GM19324 (cell line): Measurements from ENCODE around the gene PKNOX1.
"Not testable (repeated sequence)": the region's sequence is repeated elsewhere in the genome, so short reads cannot be mapped to it uniquely, and the experiment has no call there.

Experiments used
- ATAC-seq: cut with Tn5 transposase; IDR thresholded peaks from one replicate; pipeline ENCODE4 v1.9.1; 2021; ENCODE audit warnings: mild to moderate bottlenecking, moderate library complexity; ENCODE audit not compliant: unreplicated experiment, low FRiP score

Gene PKNOX1

DNA sequence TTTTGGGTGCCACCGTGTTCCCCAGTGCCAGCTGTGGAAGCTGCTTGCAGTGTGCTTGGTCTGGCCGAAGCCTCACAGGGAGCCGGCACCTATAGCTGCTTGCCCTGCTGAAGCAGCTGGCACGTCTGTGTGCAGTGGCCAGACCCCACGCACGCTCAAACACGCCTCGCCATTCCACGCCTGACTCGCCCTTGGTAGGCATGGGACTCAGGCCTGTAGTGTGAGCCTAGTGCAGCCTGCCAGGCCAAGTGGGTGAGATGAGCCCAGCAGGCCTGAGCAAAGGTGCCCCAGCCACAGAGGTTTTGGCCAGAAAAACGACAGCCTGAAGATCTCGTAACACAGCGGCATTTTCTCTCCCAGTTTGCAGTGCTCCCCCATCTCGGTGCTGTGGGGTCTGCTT is 68.9 kb downstream of the PKNOX1 start:
- not testable (repeated sequence) for ATAC-seq

DNA sequence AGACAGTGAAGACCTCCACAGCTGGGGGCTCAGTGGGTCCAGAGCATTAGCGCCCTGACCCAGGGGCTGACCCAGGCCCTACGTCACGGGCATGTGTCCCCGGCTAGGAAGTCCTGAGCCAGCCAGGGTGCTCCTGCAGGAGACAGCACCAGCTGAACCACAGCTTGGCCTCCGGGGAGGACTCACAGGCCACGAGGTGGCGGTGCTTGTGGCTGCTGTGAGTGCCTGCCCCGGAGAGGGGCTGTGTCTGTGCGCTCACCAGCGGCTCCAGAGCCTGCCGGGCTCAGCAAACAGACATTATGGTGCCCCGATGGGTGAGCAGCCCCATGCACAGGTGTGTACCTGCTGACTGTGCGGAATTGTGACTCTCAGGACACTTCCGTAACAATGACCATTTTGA is 70.2 kb downstream of the PKNOX1 start:
- ATAC-seq: not testable (repeated sequence)

- ATAC-seq: not testable (repeated sequence)
Observed at GRCh38 chr21:43045165-43045875, 71.0 kb downstream of the PKNOX1 start.

GRCh38 chr21:43045876-43046821 is 71.8 kb downstream of the PKNOX1 start:
- not testable (repeated sequence) for ATAC-seq

GRCh38 chr21:43053112-43053511 is 78.8 kb downstream of the PKNOX1 start:
- ATAC-seq: not testable (repeated sequence)

- ATAC-seq: not testable (repeated sequence)
Observed at GRCh38 chr21:43062955-43063664, 88.7 kb downstream of the PKNOX1 start.

GRCh38 chr21:43064265-43064917 is 90.0 kb downstream of the PKNOX1 start:
- not testable (repeated sequence) for ATAC-seq

DNA sequence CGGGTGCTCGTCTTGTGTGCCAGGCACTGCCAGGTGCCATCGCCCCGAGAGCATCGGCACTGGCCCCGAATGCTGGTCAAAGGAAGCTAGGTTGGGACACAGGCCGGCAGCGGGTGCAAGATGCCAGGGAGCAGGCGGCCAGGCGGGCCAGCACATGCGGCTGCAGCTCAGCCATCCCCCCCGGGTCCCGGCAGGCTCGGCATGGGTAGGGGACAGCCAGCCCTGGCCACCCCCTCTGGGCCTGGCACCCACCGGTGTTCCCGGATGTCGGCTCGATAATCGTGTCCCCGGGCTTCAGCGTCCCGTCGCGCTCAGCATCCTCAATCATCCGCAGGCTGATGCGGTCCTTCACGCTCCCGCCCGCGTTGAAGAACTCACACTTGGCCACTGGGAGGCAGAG is 91.6 kb downstream of the PKNOX1 start:
- not testable (repeated sequence) for ATAC-seq

GRCh38 chr21:43066690-43067089 is 92.3 kb downstream of the PKNOX1 start:
- ATAC-seq: not testable (repeated sequence)

GRCh38 chr21:43068065-43068464 is 93.7 kb downstream of the PKNOX1 start:
- ATAC-seq: not testable (repeated sequence)

DNA sequence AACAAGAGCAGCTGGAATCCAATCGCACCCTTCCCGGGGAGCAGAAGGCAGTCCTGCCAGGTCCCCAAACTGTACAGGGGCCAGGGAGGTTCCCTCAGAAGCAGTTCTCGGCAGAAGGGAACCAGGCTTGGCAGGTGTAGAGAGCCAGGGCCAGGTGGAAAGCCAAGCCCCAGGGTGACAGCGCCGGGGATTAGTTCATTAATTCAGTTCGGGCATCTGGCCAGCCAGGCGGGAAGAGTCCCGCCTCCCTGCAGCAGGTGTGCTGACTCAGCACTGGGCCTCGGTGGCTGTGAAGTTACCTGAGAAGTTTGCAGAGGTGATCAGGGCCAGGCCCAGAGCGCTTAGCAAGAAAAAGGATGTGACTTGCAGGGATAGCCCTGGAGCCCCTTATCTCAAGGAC is 95.3 kb downstream of the PKNOX1 start:
- not testable (repeated sequence) for ATAC-seq

- ATAC-seq: not testable (repeated sequence)
Observed at GRCh38 chr21:43072742-43073141, 98.4 kb downstream of the PKNOX1 start.

- ATAC-seq: not testable (repeated sequence)
Observed at GRCh38 chr21:43074401-43075169, 100.2 kb downstream of the PKNOX1 start.

GRCh38 chr21:43075170-43076022 is 101.0 kb downstream of the PKNOX1 start, which contains the start of gene CBS:
TSS of gene CBS (minus strand) at chr21:43075835. CDS start at chr21:43072193, 3,642 bp downstream.
- ATAC-seq: not testable (repeated sequence)

- not testable (repeated sequence) for ATAC-seq
Observed at GRCh38 chr21:43076023-43076637, 101.8 kb downstream of the PKNOX1 start.

- not testable (repeated sequence) for ATAC-seq
Observed at GRCh38 chr21:43076643-43077042, 102.3 kb downstream of the PKNOX1 start.

GRCh38 chr21:43082587-43083300 is 108.4 kb downstream of the PKNOX1 start:
- ATAC-seq: not testable (repeated sequence)
